Endothelial cell of umbilical vein (primary cell): ENCODE data around the gene ANXA6. TPM values are rescaled to one million over a fixed set of nuclear protein-coding genes. Genes with fewer than 3 reads are reported as not detected.

ENCODE experiments used
- BruUV-seq: library from RNA; stranded (reverse); fragments of 400-500 nt; replicated peaks from 2 replicates; lab custom pipeline; 2021; lab: Mats Ljungman, UMichigan
- CTCF ChIA-PET: fragments of 300-600, 350-600 bp; sonication (Branson Sonifier 250); formaldehyde crosslinking; loops from one replicate; lab custom pipeline; 2021; ENCODE audit warnings: antibody characterized with exemption, inconsistent platforms; lab: Charles Lee
- POLR2A ChIA-PET: fragments of 300-600, 350-600 bp; sonication (Branson Sonifier 250); formaldehyde crosslinking; loops from one replicate; lab custom pipeline; 2021; ENCODE audit warnings: antibody characterized with exemption, inconsistent platforms; lab: Charles Lee
- DNase-seq: peaks from one replicate; pipeline ENCODE4 v3.0.0-alpha.2; 2011; ENCODE audit warnings: low read depth, low spot score
- FAIRE-seq: peaks from 2 replicates; lab custom pipeline; 2011; peaks lifted over from hg19 to GRCh38; lab: Jason Lieb, UNC
- H2AFZ ChIP-seq: 2 replicates; pipeline ENCODE4 v1.6.0; 2012; ENCODE audit warnings: low read depth, low read length, control low read depth, inconsistent platforms
- H3K27ac ChIP-seq: 2 replicates; pipeline ENCODE4 v1.5.1; 2011; ENCODE audit warnings: low read depth, mild to moderate bottlenecking, control low read depth, low read length, moderate library complexity; ENCODE audit not compliant: insufficient read depth
- H3K27me3 ChIP-seq, 2 experiments: 2 replicates each; pipeline versions ENCODE4 v1.6.0 to v1.6.1; 2011; ENCODE audit warnings: low read length in 2 of 2, mixed read lengths in 1 of 2; ENCODE audit not compliant: control insufficient read depth in 2 of 2, insufficient read depth in 2 of 2
- H3K36me3 ChIP-seq, 2 experiments: 2 replicates in 1 of 2; 3 replicates in 1 of 2; pipeline ENCODE4 v1.5.1; 2011; ENCODE audit warnings: low read length in 2 of 2, mild to moderate bottlenecking in 1 of 2, moderate library complexity in 1 of 2; ENCODE audit not compliant: control insufficient read depth in 2 of 2, insufficient read depth in 2 of 2; ENCODE audit errors: extremely low read depth in 1 of 2
- H3K4me1 ChIP-seq: 3 replicates; pipeline ENCODE4 v1.5.1; 2011; ENCODE audit warnings: mild to moderate bottlenecking, low read length; ENCODE audit not compliant: control insufficient read depth, insufficient read depth; ENCODE audit errors: extremely low read depth
- H3K4me2 ChIP-seq: 2 replicates; pipeline ENCODE4 v1.6.1; 2011; ENCODE audit warnings: low read length, control low read depth, mixed read lengths; ENCODE audit not compliant: insufficient read depth
- H3K4me3 ChIP-seq, 3 experiments: fragments of 200-600 bp in 1 of 3; sonication (generic), shearing (Covaris generic) in 1 of 3; replicated peaks in 1 of 3; 2 replicates each; pipeline ENCODE4 v1.5.1; 2011 to 2016; ENCODE audit warnings: control low read depth in 3 of 3, low read length in 3 of 3, mild to moderate bottlenecking in 2 of 3, inconsistent platforms in 1 of 3, low read depth in 1 of 3, moderate library complexity in 1 of 3; ENCODE audit not compliant: insufficient read depth in 1 of 3
- H3K79me2 ChIP-seq: 2 replicates; pipeline ENCODE4 v1.6.0; 2012; ENCODE audit warnings: low read length, inconsistent platforms; ENCODE audit not compliant: control insufficient read depth, insufficient read depth
- H3K9ac ChIP-seq: replicated peaks from 2 replicates; pipeline ENCODE3; 2011; ENCODE audit warnings: low read length, control low read depth; ENCODE audit not compliant: insufficient read depth; ENCODE audit errors: extremely low read depth
- H3K9me1 ChIP-seq: replicated peaks from 3 replicates; pipeline ENCODE4 v1.6.0; 2011; ENCODE audit warnings: mild to moderate bottlenecking, low read length; ENCODE audit not compliant: control insufficient read depth, insufficient read depth; ENCODE audit errors: extremely low read depth
- H3K9me3 ChIP-seq: replicated peaks from 2 replicates; pipeline ENCODE4 v1.5.1; 2012; ENCODE audit warnings: low read length, inconsistent platforms; ENCODE audit not compliant: control insufficient read depth, insufficient read depth
- H4K20me1 ChIP-seq: replicated peaks from 2 replicates; pipeline ENCODE3; 2011; ENCODE audit warnings: mild to moderate bottlenecking, low read length; ENCODE audit not compliant: control insufficient read depth, insufficient read depth; ENCODE audit errors: extremely low read depth
- CTCF ChIP-seq, 2 donors: IDR thresholded peaks; 1 replicate in 1 of 2; 2 replicates in 1 of 2; pipeline ENCODE4 v1.5.1; 2011; ENCODE audit warnings: low read length in 2 of 2, mild to moderate bottlenecking in 2 of 2, moderate library complexity in 2 of 2, control low read depth in 1 of 2, inconsistent platforms in 1 of 2, low read depth in 1 of 2; ENCODE audit not compliant: insufficient read depth in 1 of 2; ENCODE audit errors: extremely low read depth in 1 of 2
- EZH2 ChIP-seq: IDR thresholded peaks from 2 replicates; pipeline ENCODE4 v1.6.1; 2012; ENCODE audit warnings: borderline replicate concordance, low read depth, mild to moderate bottlenecking, moderate library complexity, low read length, inconsistent platforms; ENCODE audit not compliant: severe bottlenecking
- FOS ChIP-seq: IDR thresholded peaks from 2 replicates; pipeline ENCODE4 v1.6.1; 2011; ENCODE audit warnings: mild to moderate bottlenecking, low read length, moderate library complexity, borderline replicate concordance; ENCODE audit not compliant: insufficient read depth
- GATA2 ChIP-seq: IDR thresholded peaks from 2 replicates; pipeline ENCODE4 v1.7.0; 2011; ENCODE audit warnings: low read depth, mild to moderate bottlenecking, moderate library complexity, mixed read lengths, low read length; ENCODE audit not compliant: insufficient read length, insufficient read depth
- JUN ChIP-seq: IDR thresholded peaks from 2 replicates; pipeline ENCODE4 v1.6.1; 2011; ENCODE audit warnings: borderline replicate concordance, low read depth; ENCODE audit not compliant: insufficient read length, insufficient read depth
- MAX ChIP-seq: IDR thresholded peaks from 2 replicates; pipeline ENCODE4 v1.6.1; 2011; ENCODE audit not compliant: insufficient read depth, insufficient read length
- MYC ChIP-seq: IDR thresholded peaks from one replicate; pipeline ENCODE4 v1.6.1; 2011; ENCODE audit warnings: mild to moderate bottlenecking, low read depth, low read length
- POLR2A ChIP-seq: IDR thresholded peaks from 2 replicates; pipeline ENCODE4 v1.6.1; 2012; ENCODE audit warnings: low read depth, mild to moderate bottlenecking, control low read depth, low read length
- POLR2AphosphoS5 ChIP-seq: IDR thresholded peaks from 2 replicates; pipeline ENCODE4 v1.6.1; 2012; ENCODE audit warnings: low read depth, mild to moderate bottlenecking, control low read depth, low read length, moderate library complexity; ENCODE audit not compliant: insufficient read depth
- dilution Hi-C: fragments of 300-500 bp; cut with MboI; formaldehyde crosslinking; loops from one replicate; pipeline ENCODE4 v1.15.0; 2019; ENCODE audit warnings: low sequenced_read_pairs; ENCODE audit not compliant: extremely low pct_ligation_motif_present
- intact Hi-C: fragments of 100-400 bp; cut with micrococcal nuclease; formaldehyde crosslinking; loops from one replicate; pipeline ENCODE4 v1.10.0; 2022
- polyA plus RNA-seq, 4 experiments: library from polyadenylated mRNA; depleted of rRNA in 3 of 4; stranded (reverse) in 3 of 4; unstranded in 1 of 4; fragments of >200 nt; gene quantifications; 2 replicates each; pipeline versions ENCODE4 v1.2.1 to v1.2.3, GENCODE V29; 2011 to 2012; ENCODE audit warnings: missing spikeins in 1 of 4
- total RNA-seq: library from RNA; stranded (reverse); gene quantifications from 2 replicates; pipeline ENCODE4 v1.2.3, GENCODE V29; 2021

The ANXA6 gene
- total and polyA plus RNA-seq, 2 donors (not counting 3 experiments of a cell fraction or from before 2014, with no cell fraction given): 195 to 266 TPM

GRCh38 chr5:151153300-151153699 is 4.3 kb downstream of the ANXA6 start:
- no peaks in the 10 kb centered on the region for H3K9me3 ChIP-seq
- dilution Hi-C loops (no loop called here), intact Hi-C loops (no loop called here)
- no peaks in the 10 kb centered on the region for H3K9me1 ChIP-seq
- peaks cover 72% of the 10 kb centered on the region for H3K79me2 ChIP-seq
- peaks cover 35% of the 10 kb centered on the region for H3K4me1 ChIP-seq
- peaks cover 6% of the 10 kb centered on the region for H4K20me1 ChIP-seq
- H3K4me3 ChIP-seq: no peak overlapping the region
- H2AFZ ChIP-seq: no peak overlapping the region
- no peak for FAIRE-seq
- TF ChIP-seq POLR2AphosphoS5: no peak
- TF ChIP-seq POLR2A: no peak
- TF ChIP-seq MAX: no peak
- TF ChIP-seq JUN: no peak
- TF ChIP-seq MYC: no peak
- no peak for TF ChIP-seq FOS
- TF ChIP-seq CTCF (IDR thresholded peaks at IDR 0.05; ENCODE audit: extremely low read depth in 1 of 2, insufficient read depth in 1 of 2, low read depth in 1 of 2, low read length in 2 of 2): no peak
- no peak for TF ChIP-seq GATA2
- no peak for TF ChIP-seq EZH2
- no peak overlapping the region for H3K27ac ChIP-seq
- BruUV-seq: no TSS peak
- ChIA-PET POLR2A (no interaction called here), CTCF (interaction anchor here (1.2 kb wide), 2 partner anchors 12 to 27 kb away, joined by 6 read pairs; no protein-coding TSS in a partner anchor)
- no peaks in the 10 kb centered on the region for H3K27me3 ChIP-seq
- H3K9ac ChIP-seq: no peak overlapping the region
- DNase-seq: no peak
- H3K4me2 ChIP-seq: no peak overlapping the region
- peaks cover 0 to 3% of the 10 kb centered on the region in 2 experiments for H3K36me3 ChIP-seq
